CD4-positive, alpha-beta T cell treated with Interleukin-17A for 1 hour (primary cell): ENCODE results near the gene CERS6.
"Not testable (repeated sequence)": the region's sequence is repeated elsewhere in the genome, so short reads cannot be mapped to it uniquely, and the experiment has no call there.

Source experiments
- DNase-seq: peaks from one replicate; pipeline ENCODE4 v3.0.0-alpha.2; 2020

CERS6 gene

GRCh38 chr2:168502852-168503251 is 46.8 kb downstream of the CERS6 start:
- not testable (repeated sequence) for DNase-seq

- no peak for DNase-seq
Observed at GRCh38 chr2:168503901-168504300, 47.8 kb downstream of the CERS6 start.

GRCh38 chr2:168504323-168504722 is 48.3 kb downstream of the CERS6 start:
- DNase-seq, result no peak

- no peak for DNase-seq
Observed at GRCh38 chr2:168510125-168510756, 54.2 kb downstream of the CERS6 start.

GRCh38 chr2:168514692-168515091 is 58.6 kb downstream of the CERS6 start:
- DNase-seq, result no peak

- DNase-seq, result no peak
Observed at GRCh38 chr2:168515502-168515901, 59.4 kb downstream of the CERS6 start.

- DNase-seq, result no peak
Observed at GRCh38 chr2:168517816-168518215, 61.7 kb downstream of the CERS6 start.

- no peak for DNase-seq
Observed at GRCh38 chr2:168518555-168519066, 62.5 kb downstream of the CERS6 start.

- DNase-seq, result no peak
Observed at GRCh38 chr2:168519534-168520308, 63.6 kb downstream of the CERS6 start.

- DNase-seq, result no peak
Observed at GRCh38 chr2:168521053-168521741, 65.1 kb downstream of the CERS6 start.

GRCh38 chr2:168522446-168522845 is 66.4 kb downstream of the CERS6 start:
- DNase-seq, result no peak

GRCh38 chr2:168524005-168524404 is 67.9 kb downstream of the CERS6 start:
- no peak for DNase-seq

- no peak for DNase-seq
Observed at GRCh38 chr2:168525020-168525419, 68.9 kb downstream of the CERS6 start.

- no peak for DNase-seq
Observed at GRCh38 chr2:168525716-168526446, 69.8 kb downstream of the CERS6 start.

- DNase-seq, result no peak
Observed at GRCh38 chr2:168526641-168527040, 70.6 kb downstream of the CERS6 start.

GRCh38 chr2:168528016-168528415 is 71.9 kb downstream of the CERS6 start:
- DNase-seq, result no peak

GRCh38 chr2:168528469-168528868 is 72.4 kb downstream of the CERS6 start:
- DNase-seq, result no peak

- DNase-seq, result no peak
Observed at GRCh38 chr2:168529054-168529833, 73.2 kb downstream of the CERS6 start.

GRCh38 chr2:168529900-168530561 is 74.0 kb downstream of the CERS6 start:
- no peak for DNase-seq

- DNase-seq, result no peak
Observed at GRCh38 chr2:168530982-168531622, 75.0 kb downstream of the CERS6 start.

- DNase-seq, result no peak
Observed at GRCh38 chr2:168534926-168535325, 78.9 kb downstream of the CERS6 start.
